H1 (cell line): ENCODE data around the gene TSR1. TPM values are rescaled to one million over a fixed set of nuclear protein-coding genes. Genes with fewer than 3 reads are reported as not detected.

Experiments
- CTCF ChIA-PET: fragments of 300-600 bp; sonication (Branson Sonifier 250); formaldehyde crosslinking; loops from one replicate; lab custom pipeline; 2021; ENCODE audit not compliant: partially characterized antibody; lab: Charles Lee
- POLR2A ChIA-PET: fragments of 300-600 bp; sonication (Branson Sonifier 250); formaldehyde crosslinking; loops from one replicate; lab custom pipeline; 2021; ENCODE audit warnings: inconsistent platforms; ENCODE audit not compliant: partially characterized antibody; lab: Charles Lee
- DNase-seq, 2 experiments: peaks; one replicate each; pipeline versions ENCODE4 v3.0.0 to v3.0.0-alpha.2; 2010 to 2022; ENCODE audit warnings: low spot score in 2 of 2, low read depth in 1 of 2, mixed read lengths in 1 of 2
- FAIRE-seq: peaks from 2 replicates; lab custom pipeline; 2011; peaks lifted over from hg19 to GRCh38; lab: Jason Lieb, UNC
- H2AFZ ChIP-seq: 2 replicates; pipeline ENCODE4 v1.8.1; 2012; ENCODE audit warnings: low read length, inconsistent platforms
- H2AK5ac ChIP-seq: 2 replicates; pipeline ENCODE4 v1.6.1; 2013; ENCODE audit warnings: low read depth, low read length
- H2BK120ac ChIP-seq: replicated peaks from 2 replicates; pipeline ENCODE3; 2013; ENCODE audit warnings: low read depth, low read length, inconsistent platforms
- H2BK12ac ChIP-seq: 2 replicates; pipeline ENCODE4 v1.6.1; 2013; ENCODE audit warnings: low read depth, low read length
- H2BK15ac ChIP-seq: 2 replicates; pipeline ENCODE4 v1.6.1; 2013; ENCODE audit warnings: low read length
- H2BK20ac ChIP-seq: 2 replicates; pipeline ENCODE4 v1.6.1; 2013; ENCODE audit warnings: low read length
- H2BK5ac ChIP-seq: 2 replicates; pipeline ENCODE4 v1.6.1; 2013; ENCODE audit warnings: low read depth, low read length
- H3K14ac ChIP-seq: 2 replicates; pipeline ENCODE4 v1.6.1; 2013; ENCODE audit warnings: inconsistent platforms; ENCODE audit not compliant: insufficient read length
- H3K18ac ChIP-seq: 2 replicates; pipeline ENCODE4 v1.6.1; 2013; ENCODE audit warnings: low read length; ENCODE audit errors: extremely low read depth
- H3K23ac ChIP-seq: 2 replicates; pipeline ENCODE4 v1.6.1; 2013; ENCODE audit warnings: inconsistent platforms; ENCODE audit not compliant: insufficient read length
- H3K23me2 ChIP-seq: 2 replicates; pipeline ENCODE4 v1.6.1; 2013; ENCODE audit warnings: low read depth, low read length
- H3K27ac ChIP-seq: 2 replicates; pipeline ENCODE4 v1.6.1; 2011; ENCODE audit warnings: low read depth, low read length, inconsistent platforms
- H3K27me3 ChIP-seq, 4 experiments: replicated peaks in 1 of 4; 1 replicate in 1 of 4; 2 replicates in 3 of 4; pipeline versions ENCODE4 v1.6.1 to v1.8.1; 2011 to 2013; ENCODE audit warnings: low read length in 3 of 4, mild to moderate bottlenecking in 3 of 4, inconsistent platforms in 2 of 4, mixed read lengths in 2 of 4, moderate library complexity in 1 of 4; ENCODE audit not compliant: control insufficient read depth in 3 of 4, insufficient read depth in 3 of 4; ENCODE audit errors: extremely low read depth in 1 of 4
- H3K36me3 ChIP-seq, 4 experiments: 2 replicates each; pipeline versions ENCODE4 v1.6.1 to v1.8.1; 2011 to 2013; ENCODE audit warnings: mild to moderate bottlenecking in 4 of 4, low read length in 3 of 4, moderate library complexity in 2 of 4, control low read depth in 1 of 4, inconsistent platforms in 1 of 4; ENCODE audit not compliant: insufficient read depth in 4 of 4, control insufficient read depth in 2 of 4
- H3K4ac ChIP-seq: replicated peaks from 2 replicates; pipeline ENCODE3; 2013; ENCODE audit warnings: low read length, low read depth, mixed read lengths, inconsistent platforms; ENCODE audit not compliant: insufficient read length
- H3K4me1 ChIP-seq, 4 experiments: replicated peaks in 1 of 4; 1 replicate in 1 of 4; 2 replicates in 3 of 4; pipeline versions ENCODE4 v1.6.1 to v1.8.1; 2011 to 2013; ENCODE audit warnings: low read length in 3 of 4, inconsistent platforms in 2 of 4, mixed read lengths in 1 of 4; ENCODE audit not compliant: insufficient read depth in 4 of 4, control insufficient read depth in 3 of 4
- H3K4me2 ChIP-seq, 2 experiments: 2 replicates each; pipeline versions ENCODE4 v1.6.1 to v1.8.1; 2011 to 2013; ENCODE audit warnings: low read depth in 2 of 2, low read length in 2 of 2, control low read depth in 1 of 2, inconsistent platforms in 1 of 2, mild to moderate bottlenecking in 1 of 2; ENCODE audit not compliant: insufficient read depth in 1 of 2
- H3K4me3 ChIP-seq, 4 experiments: fragments of 200-600, 300-600 bp in 1 of 4; sonication (generic), shearing (Covaris generic), sonication (Bioruptor Twin) in 1 of 4; 2 replicates each; pipeline versions ENCODE4 v1.5.1 to v1.8.1; 2011 to 2016; ENCODE audit warnings: low read length in 4 of 4, low read depth in 3 of 4, control low read depth in 2 of 4, inconsistent platforms in 2 of 4, mild to moderate bottlenecking in 2 of 4, mixed read lengths in 1 of 4, moderate library complexity in 1 of 4; ENCODE audit not compliant: insufficient read depth in 2 of 4; ENCODE audit errors: extremely low read depth in 1 of 4
- H3K56ac ChIP-seq: replicated peaks from 2 replicates; pipeline ENCODE3; 2013; ENCODE audit warnings: low read depth, mild to moderate bottlenecking, mixed read lengths, low read length, inconsistent platforms; ENCODE audit not compliant: insufficient read length
- H3K79me1 ChIP-seq: 2 replicates; pipeline ENCODE4 v1.6.1; 2013; ENCODE audit warnings: low read depth, low read length, control low read depth
- H3K79me2 ChIP-seq, 2 experiments: 2 replicates each; pipeline versions ENCODE4 v1.6.1 to v1.8.1; 2012 to 2013; ENCODE audit warnings: low read length in 2 of 2, mild to moderate bottlenecking in 2 of 2, inconsistent platforms in 1 of 2; ENCODE audit not compliant: insufficient read depth in 2 of 2, control insufficient read depth in 1 of 2
- H3K9ac ChIP-seq, 4 experiments: replicated peaks in 1 of 4; 1 replicate in 1 of 4; 2 replicates in 3 of 4; pipeline versions ENCODE4 v1.6.1 to v1.8.1; 2011 to 2013; ENCODE audit warnings: low read depth in 3 of 4, low read length in 3 of 4, control low read depth in 2 of 4, mild to moderate bottlenecking in 2 of 4, moderate library complexity in 2 of 4, inconsistent platforms in 1 of 4; ENCODE audit errors: extremely low read depth in 1 of 4
- H3K9me3 ChIP-seq, 2 experiments: 2 replicates each; pipeline versions ENCODE4 v1.6.1 to v1.8.1; 2012 to 2013; ENCODE audit warnings: mild to moderate bottlenecking in 2 of 2, moderate library complexity in 2 of 2, control low read depth in 1 of 2, inconsistent platforms in 1 of 2, low read depth in 1 of 2, low read length in 1 of 2, mixed read lengths in 1 of 2; ENCODE audit not compliant: insufficient read depth in 2 of 2
- H4K20me1 ChIP-seq, 2 experiments: replicated peaks in 1 of 2; 2 replicates each; pipeline versions ENCODE3 to v1.8.1; 2011 to 2013; ENCODE audit warnings: inconsistent platforms in 2 of 2, low read length in 2 of 2, mild to moderate bottlenecking in 1 of 2; ENCODE audit not compliant: insufficient read depth in 2 of 2, control insufficient read depth in 1 of 2
- H4K5ac ChIP-seq: 2 replicates; pipeline ENCODE4 v1.6.1; 2013; ENCODE audit warnings: low read length, low read depth, mixed read lengths, inconsistent platforms; ENCODE audit not compliant: insufficient read length
- H4K8ac ChIP-seq: 2 replicates; pipeline ENCODE4 v1.8.0; 2013; ENCODE audit warnings: mild to moderate bottlenecking, moderate library complexity, low read length, inconsistent platforms; ENCODE audit not compliant: insufficient read depth; ENCODE audit errors: extremely low read depth
- H4K91ac ChIP-seq: replicated peaks from 2 replicates; pipeline ENCODE3; 2013; ENCODE audit warnings: low read length, mixed read lengths, inconsistent platforms; ENCODE audit not compliant: insufficient read length
- CTCF ChIP-seq, 3 experiments: IDR thresholded peaks; 1 replicate in 2 of 3; 2 replicates in 1 of 3; pipeline versions ENCODE4 v1.5.1 to v1.6.1; 2011; ENCODE audit warnings: low read length in 3 of 3, mild to moderate bottlenecking in 3 of 3, inconsistent platforms in 2 of 3, low read depth in 1 of 3, moderate library complexity in 1 of 3; ENCODE audit not compliant: insufficient read depth in 1 of 3; ENCODE audit errors: control extremely low read depth in 1 of 3
- RAD21 ChIP-seq, 2 experiments: IDR thresholded peaks in 1 of 2; conservative IDR thresholded peaks in 1 of 2; 2 replicates each; pipeline ENCODE4 v1.6.1; 2011; ENCODE audit warnings: low read depth in 2 of 2, low read length in 2 of 2, improper control_type of control experiment in 1 of 2, inconsistent platforms in 1 of 2, mild to moderate bottlenecking in 1 of 2, moderate library complexity in 1 of 2
- TAF7 ChIP-seq: optimal IDR thresholded peaks from 2 replicates; pipeline ENCODE3; 2011; ENCODE audit warnings: low read depth, mild to moderate bottlenecking, inconsistent platforms, low read length, moderate library complexity, borderline replicate concordance
- WGBS, 2 experiments: shearing (Covaris generic) in 1 of 2; methylation state at CpG; one replicate each; pipeline versions ENCODE4 v1.1.6 to v1.1.7; 2013 to 2015; ENCODE audit warnings: low lambda C conversion rate in 2 of 2, mixed read lengths in 2 of 2, inconsistent platforms in 1 of 2, low coverage in 1 of 2, missing lambda C conversion rate in 1 of 2; ENCODE audit not compliant: insufficient replicate concordance in 2 of 2, insufficient coverage in 1 of 2, insufficient read length in 1 of 2; ENCODE audit errors: extremely low coverage in 1 of 2, missing lambda C conversion rate in 1 of 2; 5-methylcytosine and 5-hydroxymethylcytosine counted together
- polyA plus RNA-seq, 7 experiments: library from polyadenylated mRNA; depleted of rRNA in 3 of 7; stranded (reverse) in 5 of 7; unstranded in 2 of 7; fragments of >200 nt in 5 of 7; fragments of 200-250 nt in 2 of 7; gene quantifications; 1 replicate in 5 of 7; 2 replicates in 1 of 7; 4 replicates in 1 of 7; pipeline versions ENCODE4 v1.2.1 to v1.2.3, GENCODE V29; 2011 to 2013; ENCODE audit warnings: missing spikeins in 2 of 7, mixed read lengths in 2 of 7
- total RNA-seq: library from RNA; stranded (reverse); fragmentation: NEBNext Ultra II Directional; extraction: Animal tissue kit (Norgen Biotek cat#: 25700); gene quantifications from 2 replicates; pipeline ENCODE4 v1.2.1, GENCODE V29; 2021

TSR1 gene
- total and polyA plus RNA-seq, 2 of the 8 experiments (the other 6 are each of a cell fraction or from before 2014, with no cell fraction given): 14.5 to 69.7 TPM

- Histone ChIP-seq H3K4me1 (peaks cover 0 to 12% (median 5%) of the 10 kb centered on the region in 4 experiments; a peak in 4 of 7 replicates), H3K14ac (no peak overlapping the region), H3K4me3 (no peak overlapping the region), H3K4ac (no peak overlapping the region), H3K27ac (no peak overlapping the region), H2BK12ac (no peak overlapping the region), H2BK15ac (no peak overlapping the region), H3K9ac (no peak overlapping the region), H2BK120ac (no peak overlapping the region), H2BK5ac (no peak overlapping the region), H3K79me1 (no peaks in the 10 kb centered on the region), H2BK20ac (no peak overlapping the region), H3K79me2 (no peaks in the 10 kb centered on the region), H2AK5ac (no peak overlapping the region), H3K23me2 (no peaks in the 10 kb centered on the region), H4K20me1 (peaks cover 0 to 2% of the 10 kb centered on the region in 2 experiments), H3K18ac (no peak overlapping the region), H3K9me3 (no peaks in the 10 kb centered on the region), H3K23ac (no peak overlapping the region), H4K8ac (no peak overlapping the region; the same call in 1 of the 2 replicates), H3K4me2 (no peak overlapping the region), H4K91ac (no peak overlapping the region), H4K5ac (no peak overlapping the region), H2AFZ (no peak overlapping the region), H3K56ac (no peak overlapping the region), H3K36me3 (peaks cover 0 to 10% (median 7%) of the 10 kb centered on the region in 4 experiments; a peak in 4 of 8 replicates), H3K27me3 (no peaks in the 10 kb centered on the region)
- peak; percentile 51 to 76 (median 70) for TF ChIP-seq CTCF (IDR thresholded peaks at IDR 0.05; ENCODE audit: control extremely low read depth in 1 of 3, insufficient read depth in 1 of 3, low read depth in 1 of 3, low read length in 3 of 3)
- TF ChIP-seq RAD21 (IDR thresholded peaks at IDR 0.05 in 1 of 2, conservative IDR thresholded peaks at IDR 0.05 in 1 of 2; ENCODE audit: low read depth in 2 of 2, low read length in 2 of 2): peak; percentile 62 to 68
- TF ChIP-seq TAF7: no peak
- WGBS, 2 experiments: 69% methylated on average over 19 of the region's 26 CpGs; no CpG with 5 or more reads in 1 of the 2 experiments
- CTCF ChIA-PET: interaction anchor here (0.6 to 13.4 kb wide), 14 partner anchors 9 to 385 kb away, joined by 3 to 209 read pairs (median 5); no protein-coding TSS in a partner anchor
- POLR2A ChIA-PET: interaction anchor here (0.5 to 5.7 kb wide), 12 partner anchors 8 to 344 kb away, joined by 3 to 34 read pairs (median 4); partner anchors contain the start of genes MNT, SGSM2, SMG6 and SRR
- FAIRE-seq (no peak), DNase-seq (peak in 1 of 2 experiments; percentile 85)
Measured at GRCh38 chr17:2366747-2367494, 30.7 kb upstream of the TSR1 start.
